H1 (cell line): ENCODE measurements around the gene KCNH1. TPM values are rescaled to one million over a fixed set of nuclear protein-coding genes. Genes with fewer than 3 reads are reported as not detected.

Experiments used
- CTCF ChIA-PET: fragments of 300-600 bp; sonication (Branson Sonifier 250); formaldehyde crosslinking; loops from one replicate; lab custom pipeline; 2021; ENCODE audit not compliant: partially characterized antibody; lab: Charles Lee
- POLR2A ChIA-PET: fragments of 300-600 bp; sonication (Branson Sonifier 250); formaldehyde crosslinking; loops from one replicate; lab custom pipeline; 2021; ENCODE audit warnings: inconsistent platforms; ENCODE audit not compliant: partially characterized antibody; lab: Charles Lee
- DNase-seq, 2 experiments: peaks; one replicate each; pipeline versions ENCODE4 v3.0.0 to v3.0.0-alpha.2; 2010 to 2022; ENCODE audit warnings: low spot score in 2 of 2, low read depth in 1 of 2, mixed read lengths in 1 of 2
- FAIRE-seq: peaks from 2 replicates; lab custom pipeline; 2011; peaks lifted over from hg19 to GRCh38; lab: Jason Lieb, UNC
- H2AFZ ChIP-seq: 2 replicates; pipeline ENCODE4 v1.8.1; 2012; ENCODE audit warnings: low read length, inconsistent platforms
- H2AK5ac ChIP-seq: 2 replicates; pipeline ENCODE4 v1.6.1; 2013; ENCODE audit warnings: low read depth, low read length
- H2BK120ac ChIP-seq: replicated peaks from 2 replicates; pipeline ENCODE3; 2013; ENCODE audit warnings: low read depth, low read length, inconsistent platforms
- H2BK12ac ChIP-seq: 2 replicates; pipeline ENCODE4 v1.6.1; 2013; ENCODE audit warnings: low read depth, low read length
- H2BK15ac ChIP-seq: 2 replicates; pipeline ENCODE4 v1.6.1; 2013; ENCODE audit warnings: low read length
- H2BK20ac ChIP-seq: 2 replicates; pipeline ENCODE4 v1.6.1; 2013; ENCODE audit warnings: low read length
- H2BK5ac ChIP-seq: 2 replicates; pipeline ENCODE4 v1.6.1; 2013; ENCODE audit warnings: low read depth, low read length
- H3K14ac ChIP-seq: 2 replicates; pipeline ENCODE4 v1.6.1; 2013; ENCODE audit warnings: inconsistent platforms; ENCODE audit not compliant: insufficient read length
- H3K18ac ChIP-seq: 2 replicates; pipeline ENCODE4 v1.6.1; 2013; ENCODE audit warnings: low read length; ENCODE audit errors: extremely low read depth
- H3K23ac ChIP-seq: 2 replicates; pipeline ENCODE4 v1.6.1; 2013; ENCODE audit warnings: inconsistent platforms; ENCODE audit not compliant: insufficient read length
- H3K23me2 ChIP-seq: 2 replicates; pipeline ENCODE4 v1.6.1; 2013; ENCODE audit warnings: low read depth, low read length
- H3K27ac ChIP-seq: 2 replicates; pipeline ENCODE4 v1.6.1; 2011; ENCODE audit warnings: low read depth, low read length, inconsistent platforms
- H3K27me3 ChIP-seq, 4 experiments: replicated peaks in 1 of 4; 1 replicate in 1 of 4; 2 replicates in 3 of 4; pipeline versions ENCODE4 v1.6.1 to v1.8.1; 2011 to 2013; ENCODE audit warnings: low read length in 3 of 4, mild to moderate bottlenecking in 3 of 4, inconsistent platforms in 2 of 4, mixed read lengths in 2 of 4, moderate library complexity in 1 of 4; ENCODE audit not compliant: control insufficient read depth in 3 of 4, insufficient read depth in 3 of 4; ENCODE audit errors: extremely low read depth in 1 of 4
- H3K36me3 ChIP-seq, 4 experiments: 2 replicates each; pipeline versions ENCODE4 v1.6.1 to v1.8.1; 2011 to 2013; ENCODE audit warnings: mild to moderate bottlenecking in 4 of 4, low read length in 3 of 4, moderate library complexity in 2 of 4, control low read depth in 1 of 4, inconsistent platforms in 1 of 4; ENCODE audit not compliant: insufficient read depth in 4 of 4, control insufficient read depth in 2 of 4
- H3K4ac ChIP-seq: replicated peaks from 2 replicates; pipeline ENCODE3; 2013; ENCODE audit warnings: low read length, low read depth, mixed read lengths, inconsistent platforms; ENCODE audit not compliant: insufficient read length
- H3K4me1 ChIP-seq, 4 experiments: replicated peaks in 1 of 4; 1 replicate in 1 of 4; 2 replicates in 3 of 4; pipeline versions ENCODE4 v1.6.1 to v1.8.1; 2011 to 2013; ENCODE audit warnings: low read length in 3 of 4, inconsistent platforms in 2 of 4, mixed read lengths in 1 of 4; ENCODE audit not compliant: insufficient read depth in 4 of 4, control insufficient read depth in 3 of 4
- H3K4me2 ChIP-seq, 2 experiments: 2 replicates each; pipeline versions ENCODE4 v1.6.1 to v1.8.1; 2011 to 2013; ENCODE audit warnings: low read depth in 2 of 2, low read length in 2 of 2, control low read depth in 1 of 2, inconsistent platforms in 1 of 2, mild to moderate bottlenecking in 1 of 2; ENCODE audit not compliant: insufficient read depth in 1 of 2
- H3K4me3 ChIP-seq, 4 experiments: fragments of 200-600, 300-600 bp in 1 of 4; sonication (generic), shearing (Covaris generic), sonication (Bioruptor Twin) in 1 of 4; 2 replicates each; pipeline versions ENCODE4 v1.5.1 to v1.8.1; 2011 to 2016; ENCODE audit warnings: low read length in 4 of 4, low read depth in 3 of 4, control low read depth in 2 of 4, inconsistent platforms in 2 of 4, mild to moderate bottlenecking in 2 of 4, mixed read lengths in 1 of 4, moderate library complexity in 1 of 4; ENCODE audit not compliant: insufficient read depth in 2 of 4; ENCODE audit errors: extremely low read depth in 1 of 4
- H3K56ac ChIP-seq: replicated peaks from 2 replicates; pipeline ENCODE3; 2013; ENCODE audit warnings: low read depth, mild to moderate bottlenecking, mixed read lengths, low read length, inconsistent platforms; ENCODE audit not compliant: insufficient read length
- H3K79me1 ChIP-seq: 2 replicates; pipeline ENCODE4 v1.6.1; 2013; ENCODE audit warnings: low read depth, low read length, control low read depth
- H3K79me2 ChIP-seq, 2 experiments: 2 replicates each; pipeline versions ENCODE4 v1.6.1 to v1.8.1; 2012 to 2013; ENCODE audit warnings: low read length in 2 of 2, mild to moderate bottlenecking in 2 of 2, inconsistent platforms in 1 of 2; ENCODE audit not compliant: insufficient read depth in 2 of 2, control insufficient read depth in 1 of 2
- H3K9ac ChIP-seq, 4 experiments: replicated peaks in 1 of 4; 1 replicate in 1 of 4; 2 replicates in 3 of 4; pipeline versions ENCODE4 v1.6.1 to v1.8.1; 2011 to 2013; ENCODE audit warnings: low read depth in 3 of 4, low read length in 3 of 4, control low read depth in 2 of 4, mild to moderate bottlenecking in 2 of 4, moderate library complexity in 2 of 4, inconsistent platforms in 1 of 4; ENCODE audit errors: extremely low read depth in 1 of 4
- H3K9me3 ChIP-seq, 2 experiments: 2 replicates each; pipeline versions ENCODE4 v1.6.1 to v1.8.1; 2012 to 2013; ENCODE audit warnings: mild to moderate bottlenecking in 2 of 2, moderate library complexity in 2 of 2, control low read depth in 1 of 2, inconsistent platforms in 1 of 2, low read depth in 1 of 2, low read length in 1 of 2, mixed read lengths in 1 of 2; ENCODE audit not compliant: insufficient read depth in 2 of 2
- H4K20me1 ChIP-seq, 2 experiments: replicated peaks in 1 of 2; 2 replicates each; pipeline versions ENCODE3 to v1.8.1; 2011 to 2013; ENCODE audit warnings: inconsistent platforms in 2 of 2, low read length in 2 of 2, mild to moderate bottlenecking in 1 of 2; ENCODE audit not compliant: insufficient read depth in 2 of 2, control insufficient read depth in 1 of 2
- H4K5ac ChIP-seq: 2 replicates; pipeline ENCODE4 v1.6.1; 2013; ENCODE audit warnings: low read length, low read depth, mixed read lengths, inconsistent platforms; ENCODE audit not compliant: insufficient read length
- H4K8ac ChIP-seq: 2 replicates; pipeline ENCODE4 v1.8.0; 2013; ENCODE audit warnings: mild to moderate bottlenecking, moderate library complexity, low read length, inconsistent platforms; ENCODE audit not compliant: insufficient read depth; ENCODE audit errors: extremely low read depth
- H4K91ac ChIP-seq: replicated peaks from 2 replicates; pipeline ENCODE3; 2013; ENCODE audit warnings: low read length, mixed read lengths, inconsistent platforms; ENCODE audit not compliant: insufficient read length
- BCL11A ChIP-seq, 2 experiments: IDR thresholded peaks; one replicate each; pipeline ENCODE4 v1.6.1; 2011; ENCODE audit warnings: low read depth in 2 of 2, low read length in 2 of 2, mild to moderate bottlenecking in 2 of 2
- CBX5 ChIP-seq: fragments of 300-800, 300-1000 bp; sonication (generic); IDR thresholded peaks from 2 replicates; pipeline ENCODE4 v1.7.1; 2016; ENCODE audit warnings: antibody characterized with exemption, low read length, low read depth
- CHD1 ChIP-seq: IDR thresholded peaks from 2 replicates; pipeline ENCODE4 v1.6.1; 2012; ENCODE audit warnings: low read depth, low read length, improper control_type of control experiment
- CHD2 ChIP-seq: IDR thresholded peaks from 2 replicates; pipeline ENCODE4 v1.6.1; 2012; ENCODE audit warnings: low read length, improper control_type of control experiment
- GABPA ChIP-seq: IDR thresholded peaks from 2 replicates; pipeline ENCODE4 v1.6.1; 2011; ENCODE audit warnings: mild to moderate bottlenecking, low read length, moderate library complexity, borderline replicate concordance; ENCODE audit not compliant: insufficient read depth
- MAFK ChIP-seq: IDR thresholded peaks from 2 replicates; pipeline ENCODE4 v1.6.1; 2012; ENCODE audit warnings: low read depth, mild to moderate bottlenecking, improper control_type of control experiment, low read length
- WGBS, 2 experiments: shearing (Covaris generic) in 1 of 2; methylation state at CpG; one replicate each; pipeline versions ENCODE4 v1.1.6 to v1.1.7; 2013 to 2015; ENCODE audit warnings: low lambda C conversion rate in 2 of 2, mixed read lengths in 2 of 2, inconsistent platforms in 1 of 2, low coverage in 1 of 2, missing lambda C conversion rate in 1 of 2; ENCODE audit not compliant: insufficient replicate concordance in 2 of 2, insufficient coverage in 1 of 2, insufficient read length in 1 of 2; ENCODE audit errors: extremely low coverage in 1 of 2, missing lambda C conversion rate in 1 of 2; 5-methylcytosine and 5-hydroxymethylcytosine counted together
- polyA plus RNA-seq, 7 experiments: library from polyadenylated mRNA; depleted of rRNA in 3 of 7; stranded (reverse) in 5 of 7; unstranded in 2 of 7; fragments of >200 nt in 5 of 7; fragments of 200-250 nt in 2 of 7; gene quantifications; 1 replicate in 5 of 7; 2 replicates in 1 of 7; 4 replicates in 1 of 7; pipeline versions ENCODE4 v1.2.1 to v1.2.3, GENCODE V29; 2011 to 2013; ENCODE audit warnings: missing spikeins in 2 of 7, mixed read lengths in 2 of 7
- total RNA-seq: library from RNA; stranded (reverse); fragmentation: NEBNext Ultra II Directional; extraction: Animal tissue kit (Norgen Biotek cat#: 25700); gene quantifications from 2 replicates; pipeline ENCODE4 v1.2.1, GENCODE V29; 2021
- TF ChIP-seq, protein P1 (sequence below): IDR thresholded peaks from 2 replicates; pipeline ENCODE4 v1.6.1; 2012; ENCODE audit warnings: low read length, inconsistent platforms
- TF ChIP-seq, protein P2 (sequence below): IDR thresholded peaks from 2 replicates; pipeline ENCODE4 v1.6.1; 2012; ENCODE audit warnings: inconsistent platforms

Gene KCNH1
- total and polyA plus RNA-seq, 2 of the 8 experiments (the other 6 are each of a cell fraction or from before 2014, with no cell fraction given) = 0.27 to 0.34 TPM

- Histone ChIP-seq H3K4me1 (no peaks in the 10 kb centered on the region), H2BK5ac (no peak overlapping the region), H4K8ac (no peak overlapping the region), H4K5ac (no peak overlapping the region), H3K79me1 (no peaks in the 10 kb centered on the region), H3K36me3 (no peaks in the 10 kb centered on the region), H3K56ac (no peak overlapping the region), H3K18ac (no peak overlapping the region), H3K27me3 (no peaks in the 10 kb centered on the region), H2BK120ac (no peak overlapping the region), H3K4ac (no peak overlapping the region), H2BK12ac (no peak overlapping the region), H3K23me2 (no peaks in the 10 kb centered on the region), H4K91ac (no peak overlapping the region), H2AFZ (no peak overlapping the region), H3K27ac (no peak overlapping the region), H4K20me1 (no peaks in the 10 kb centered on the region), H3K9ac (no peak overlapping the region), H2AK5ac (no peak overlapping the region), H3K9me3 (no peaks in the 10 kb centered on the region), H3K4me3 (no peak overlapping the region), H3K23ac (no peak overlapping the region), H3K14ac (no peak overlapping the region), H3K4me2 (no peak overlapping the region), H2BK20ac (no peak overlapping the region), H3K79me2 (no peaks in the 10 kb centered on the region), H2BK15ac (no peak overlapping the region)
- FAIRE-seq (no peak), DNase-seq (no peak)
- WGBS, 2 experiments = 100% methylated on average over 2 of the region's 2 CpGs; no CpG with 5 or more reads in 1 of the 2 experiments
- TF ChIP-seq CHD1 (no peak), CBX5 (no peak), GABPA (no peak), CHD2 (no peak), BCL11A (IDR thresholded peaks at IDR 0.05; ENCODE audit: low read depth in 2 of 2, low read length in 2 of 2) (no peak), MAFK (no peak)
- TF ChIP-seq, protein P1, sequence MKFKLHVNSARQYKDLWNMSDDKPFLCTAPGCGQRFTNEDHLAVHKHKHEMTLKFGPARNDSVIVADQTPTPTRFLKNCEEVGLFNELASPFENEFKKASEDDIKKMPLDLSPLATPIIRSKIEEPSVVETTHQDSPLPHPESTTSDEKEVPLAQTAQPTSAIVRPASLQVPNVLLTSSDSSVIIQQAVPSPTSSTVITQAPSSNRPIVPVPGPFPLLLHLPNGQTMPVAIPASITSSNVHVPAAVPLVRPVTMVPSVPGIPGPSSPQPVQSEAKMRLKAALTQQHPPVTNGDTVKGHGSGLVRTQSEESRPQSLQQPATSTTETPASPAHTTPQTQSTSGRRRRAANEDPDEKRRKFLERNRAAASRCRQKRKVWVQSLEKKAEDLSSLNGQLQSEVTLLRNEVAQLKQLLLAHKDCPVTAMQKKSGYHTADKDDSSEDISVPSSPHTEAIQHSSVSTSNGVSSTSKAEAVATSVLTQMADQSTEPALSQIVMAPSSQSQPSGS = no peak
- TF ChIP-seq, protein P2, sequence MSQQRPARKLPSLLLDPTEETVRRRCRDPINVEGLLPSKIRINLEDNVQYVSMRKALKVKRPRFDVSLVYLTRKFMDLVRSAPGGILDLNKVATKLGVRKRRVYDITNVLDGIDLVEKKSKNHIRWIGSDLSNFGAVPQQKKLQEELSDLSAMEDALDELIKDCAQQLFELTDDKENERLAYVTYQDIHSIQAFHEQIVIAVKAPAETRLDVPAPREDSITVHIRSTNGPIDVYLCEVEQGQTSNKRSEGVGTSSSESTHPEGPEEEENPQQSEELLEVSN = no peak
- CTCF ChIA-PET = interaction anchor here (0.7 to 1.0 kb wide), 2 partner anchors 11 to 314 kb away, joined by 3 read pairs; no protein-coding TSS in a partner anchor
- POLR2A ChIA-PET = interaction anchor here (1.4 kb wide), 1 partner anchor 9 kb away, joined by 3 read pairs; no protein-coding TSS in a partner anchor
Observed at GRCh38 chr1:210635108-210635507, 498.8 kb downstream of the KCNH1 start.
